ENCODE results near the gene HSPA1L. TPM values are rescaled to one million over a fixed set of nuclear protein-coding genes. Genes with fewer than 3 reads are reported as not detected.
A peak's percentile ranks its signal among the peaks of the same experiment; 100 is the strongest.
"Not testable (repeated sequence)": the region's sequence is repeated elsewhere in the genome, so short reads cannot be mapped to it uniquely, and the experiment has no call there.

The HSPA1L gene
- total and polyA plus RNA-seq, 2 experiments from 2014 or later, result 3.1 to 4.5 TPM

DNA sequence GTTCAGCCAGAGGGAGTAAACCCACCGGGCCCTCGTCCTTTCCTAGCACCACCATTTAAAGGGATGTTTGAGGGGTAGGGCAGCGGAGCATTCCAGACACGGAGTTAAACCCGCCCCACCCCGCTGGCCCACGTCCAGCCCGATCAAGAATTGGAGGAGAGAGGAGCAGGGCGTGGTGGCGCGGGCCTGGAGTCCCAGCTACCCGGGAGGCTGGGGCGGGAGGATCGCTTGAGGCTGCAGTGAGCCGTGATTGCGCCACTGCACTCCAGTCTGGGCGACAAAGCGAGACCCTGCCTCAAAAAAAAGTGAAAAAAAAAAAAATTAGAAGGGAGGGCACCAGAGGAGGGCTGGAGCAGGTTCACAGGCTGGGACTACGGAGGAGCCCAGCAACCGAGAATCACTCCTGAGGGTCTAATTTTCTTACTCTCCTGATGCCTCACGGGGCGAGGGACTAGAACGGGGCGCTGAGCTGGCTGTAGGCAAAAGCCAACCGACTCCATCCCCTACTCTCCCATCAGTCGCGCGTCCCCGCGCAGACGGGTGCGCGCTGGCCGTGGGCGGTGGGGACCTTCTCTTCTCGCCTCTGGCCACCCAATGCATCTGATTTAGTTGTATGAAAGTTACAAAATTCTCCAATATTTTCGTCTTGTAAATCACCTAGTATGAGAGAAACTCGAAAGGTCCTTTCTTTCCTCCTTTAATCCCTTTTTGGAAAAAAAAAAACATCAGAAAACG, 6.4 kb upstream of the HSPA1L start:
- H3K27ac ChIP-seq, result peak overlapping the region; percentile 85
- peaks cover 4% of the 10 kb centered on the region for H3K4me1 ChIP-seq (ENCODE audit: low read depth)
- no peaks in the 10 kb centered on the region for H3K9me3 ChIP-seq (ENCODE audit: low read depth)
- peak; percentile 43 to 68 for DNase-seq (ENCODE audit: low read depth in 1 of 2, low spot score in 1 of 2)
- H3K36me3 ChIP-seq, result no peaks in the 10 kb centered on the region
- no peak for TF ChIP-seq CTCF (IDR thresholded peaks at IDR 0.05; ENCODE audit: low read depth, low read length)
- H3K27me3 ChIP-seq, result no peaks in the 10 kb centered on the region
- H3K4me3 ChIP-seq, result peak overlapping the region; percentile 48

GRCh38 chr6:31820399-31820798, 5.3 kb upstream of the HSPA1L start:
- H3K27me3 ChIP-seq; H3K36me3 ChIP-seq; DNase-seq (ENCODE audit: low read depth in 1 of 2, low spot score in 1 of 2); H3K4me1 ChIP-seq (ENCODE audit: low read depth); H3K4me3 ChIP-seq; H3K27ac ChIP-seq; H3K9me3 ChIP-seq (ENCODE audit: low read depth): not testable (repeated sequence)

DNA sequence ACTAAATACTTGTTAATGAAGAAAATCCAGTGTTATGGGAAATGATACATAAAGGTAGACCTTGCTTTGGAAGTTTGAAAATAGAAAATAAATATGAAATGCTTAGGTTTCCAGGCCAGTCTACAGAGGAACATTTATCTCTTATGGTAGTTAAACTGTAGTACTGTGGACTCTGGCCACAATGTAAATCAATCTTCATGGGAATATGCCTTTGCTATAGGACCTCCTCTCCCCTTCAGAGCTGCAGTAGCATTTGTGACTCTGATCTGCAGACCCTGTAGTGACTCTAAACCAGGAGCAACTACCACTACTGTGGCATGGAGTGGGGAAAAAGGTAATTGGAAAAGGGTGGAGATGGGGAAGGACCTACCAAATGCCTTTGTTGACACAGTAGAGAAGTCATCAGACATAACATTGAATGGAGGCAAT, 4.8 kb upstream of the HSPA1L start:
- no peak overlapping the region for H3K27ac ChIP-seq
- no peaks in the 10 kb centered on the region for H3K36me3 ChIP-seq
- H3K27me3 ChIP-seq, result no peaks in the 10 kb centered on the region
- no peak for TF ChIP-seq CTCF (IDR thresholded peaks at IDR 0.05; ENCODE audit: low read depth, low read length)
- H3K4me1 ChIP-seq (ENCODE audit: low read depth), result no peaks in the 10 kb centered on the region
- no peaks in the 10 kb centered on the region for H3K9me3 ChIP-seq (ENCODE audit: low read depth)
- no peak for DNase-seq (ENCODE audit: low read depth in 1 of 2, low spot score in 1 of 2)
- no peak overlapping the region for H3K4me3 ChIP-seq

- not testable (repeated sequence) for H3K4me3 ChIP-seq; H3K4me1 ChIP-seq (ENCODE audit: low read depth); H3K36me3 ChIP-seq; DNase-seq (ENCODE audit: low read depth in 1 of 2, low spot score in 1 of 2); H3K9me3 ChIP-seq (ENCODE audit: low read depth); H3K27me3 ChIP-seq; H3K27ac ChIP-seq
These were observed 2.9 kb upstream of the HSPA1L start for GRCh38 chr6:31817929-31818511.

DNA sequence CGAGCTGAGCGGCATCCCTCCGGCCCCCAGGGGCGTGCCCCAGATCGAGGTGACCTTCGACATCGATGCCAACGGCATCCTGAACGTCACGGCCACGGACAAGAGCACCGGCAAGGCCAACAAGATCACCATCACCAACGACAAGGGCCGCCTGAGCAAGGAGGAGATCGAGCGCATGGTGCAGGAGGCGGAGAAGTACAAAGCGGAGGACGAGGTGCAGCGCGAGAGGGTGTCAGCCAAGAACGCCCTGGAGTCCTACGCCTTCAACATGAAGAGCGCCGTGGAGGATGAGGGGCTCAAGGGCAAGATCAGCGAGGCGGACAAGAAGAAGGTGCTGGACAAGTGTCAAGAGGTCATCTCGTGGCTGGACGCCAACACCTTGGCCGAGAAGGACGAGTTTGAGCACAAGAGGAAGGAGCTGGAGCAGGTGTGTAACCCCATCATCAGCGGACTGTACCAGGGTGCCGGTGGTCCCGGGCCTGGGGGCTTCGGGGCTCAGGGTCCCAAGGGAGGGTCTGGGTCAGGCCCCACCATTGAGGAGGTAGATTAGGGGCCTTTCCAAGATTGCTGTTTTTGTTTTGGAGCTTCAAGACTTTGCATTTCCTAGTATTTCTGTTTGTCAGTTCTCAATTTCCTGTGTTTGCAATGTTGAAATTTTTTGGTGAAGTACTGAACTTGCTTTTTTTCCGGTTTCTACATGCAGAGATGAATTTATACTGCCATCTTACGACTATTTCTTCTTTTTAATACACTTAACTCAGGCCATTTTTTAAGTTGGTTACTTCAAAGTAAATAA, 2.2 kb upstream of the HSPA1L start:
- not testable (repeated sequence) for H3K27me3 ChIP-seq; H3K4me1 ChIP-seq (ENCODE audit: low read depth); H3K36me3 ChIP-seq; H3K27ac ChIP-seq; H3K4me3 ChIP-seq; DNase-seq (ENCODE audit: low read depth in 1 of 2, low spot score in 1 of 2); H3K9me3 ChIP-seq (ENCODE audit: low read depth)

DNA sequence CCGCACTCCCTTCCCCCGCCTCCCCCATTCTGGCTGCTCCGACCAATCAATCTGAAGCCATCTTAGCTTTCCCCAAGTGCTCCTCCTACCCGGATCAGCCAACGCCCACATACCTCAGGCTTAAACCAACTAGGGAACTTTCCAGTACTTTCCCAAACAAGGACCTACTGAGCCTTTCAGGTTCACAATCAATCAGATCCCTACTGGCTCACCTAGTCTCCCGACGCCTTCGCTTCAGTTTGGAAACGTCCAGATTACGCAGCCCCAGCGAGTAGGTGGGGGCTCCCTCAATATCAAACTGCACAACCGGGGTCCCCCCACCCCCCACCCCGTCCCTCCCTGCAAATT, 432 bp downstream of the HSPA1L start:
- Histone ChIP-seq H3K27me3 (no peaks in the 10 kb centered on the region), H3K9me3 (ENCODE audit: low read depth) (no peaks in the 10 kb centered on the region), H3K4me1 (ENCODE audit: low read depth) (no peaks in the 10 kb centered on the region), H3K4me3 (peak overlapping the region; percentile 39), H3K36me3 (no peaks in the 10 kb centered on the region), H3K27ac (peak overlapping the region; percentile 100)
- TF ChIP-seq CTCF (IDR thresholded peaks at IDR 0.05; ENCODE audit: low read depth, low read length), result no peak
- peak; percentile 90 to 99 for DNase-seq (ENCODE audit: low read depth in 1 of 2, low spot score in 1 of 2)

- Histone ChIP-seq H3K36me3 (no peaks in the 10 kb centered on the region), H3K27me3 (no peaks in the 10 kb centered on the region), H3K9me3 (ENCODE audit: low read depth) (no peaks in the 10 kb centered on the region), H3K4me3 (no peak overlapping the region), H3K27ac (peak overlapping the region; percentile 100), H3K4me1 (ENCODE audit: low read depth) (no peaks in the 10 kb centered on the region)
- TF ChIP-seq CTCF (IDR thresholded peaks at IDR 0.05; ENCODE audit: low read depth, low read length), result no peak
- no peak for DNase-seq (ENCODE audit: low read depth in 1 of 2, low spot score in 1 of 2)
These were observed 1.6 kb downstream of the HSPA1L start for GRCh38 chr6:31813465-31813849.

Data from cardiac muscle cell (in vitro differentiated cells and primary cell).